22Rv1 (cell line): ENCODE data around the gene PLA2G4A.

Experiments
- H3K27ac ChIP-seq: fragments of 450-650 bp; 2 replicates; pipeline ENCODE4 v1.5.1; 2017
- ZFX ChIP-seq: fragments of 450-650 bp; IDR thresholded peaks from 2 replicates; pipeline ENCODE4 v1.6.1; 2017; ENCODE audit warnings: antibody characterized with exemption, borderline replicate concordance
- TF ChIP-seq, protein P1 (sequence below): fragments of 450-650 bp; IDR thresholded peaks from 2 replicates; pipeline ENCODE4 v1.5.1; 2017; ENCODE audit warnings: mild to moderate bottlenecking

PLA2G4A gene

DNA sequence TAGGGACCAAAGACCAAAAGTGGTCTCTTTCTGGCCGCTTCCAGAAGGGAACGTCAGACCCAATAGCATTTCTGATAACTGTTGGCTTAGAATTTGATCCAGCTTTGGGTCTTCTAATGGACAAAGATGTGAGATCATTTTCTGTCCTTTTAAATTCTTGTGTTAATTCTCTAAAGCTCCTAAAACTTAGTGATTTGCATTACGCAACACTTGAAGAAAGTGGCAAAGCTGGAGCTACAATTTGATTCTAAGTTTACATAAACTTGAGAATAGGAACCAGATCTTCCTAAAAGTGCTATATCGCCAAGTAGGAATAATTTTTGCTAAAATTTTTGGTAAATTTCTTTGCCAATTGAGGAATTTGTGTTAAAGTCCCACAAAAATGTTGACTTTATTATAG is 21.6 kb upstream of the PLA2G4A start:
- H3K27ac ChIP-seq: no peak overlapping the region
- TF ChIP-seq, protein P1, sequence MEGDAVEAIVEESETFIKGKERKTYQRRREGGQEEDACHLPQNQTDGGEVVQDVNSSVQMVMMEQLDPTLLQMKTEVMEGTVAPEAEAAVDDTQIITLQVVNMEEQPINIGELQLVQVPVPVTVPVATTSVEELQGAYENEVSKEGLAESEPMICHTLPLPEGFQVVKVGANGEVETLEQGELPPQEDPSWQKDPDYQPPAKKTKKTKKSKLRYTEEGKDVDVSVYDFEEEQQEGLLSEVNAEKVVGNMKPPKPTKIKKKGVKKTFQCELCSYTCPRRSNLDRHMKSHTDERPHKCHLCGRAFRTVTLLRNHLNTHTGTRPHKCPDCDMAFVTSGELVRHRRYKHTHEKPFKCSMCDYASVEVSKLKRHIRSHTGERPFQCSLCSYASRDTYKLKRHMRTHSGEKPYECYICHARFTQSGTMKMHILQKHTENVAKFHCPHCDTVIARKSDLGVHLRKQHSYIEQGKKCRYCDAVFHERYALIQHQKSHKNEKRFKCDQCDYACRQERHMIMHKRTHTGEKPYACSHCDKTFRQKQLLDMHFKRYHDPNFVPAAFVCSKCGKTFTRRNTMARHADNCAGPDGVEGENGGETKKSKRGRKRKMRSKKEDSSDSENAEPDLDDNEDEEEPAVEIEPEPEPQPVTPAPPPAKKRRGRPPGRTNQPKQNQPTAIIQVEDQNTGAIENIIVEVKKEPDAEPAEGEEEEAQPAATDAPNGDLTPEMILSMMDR: no peak
- TF ChIP-seq ZFX: no peak

DNA sequence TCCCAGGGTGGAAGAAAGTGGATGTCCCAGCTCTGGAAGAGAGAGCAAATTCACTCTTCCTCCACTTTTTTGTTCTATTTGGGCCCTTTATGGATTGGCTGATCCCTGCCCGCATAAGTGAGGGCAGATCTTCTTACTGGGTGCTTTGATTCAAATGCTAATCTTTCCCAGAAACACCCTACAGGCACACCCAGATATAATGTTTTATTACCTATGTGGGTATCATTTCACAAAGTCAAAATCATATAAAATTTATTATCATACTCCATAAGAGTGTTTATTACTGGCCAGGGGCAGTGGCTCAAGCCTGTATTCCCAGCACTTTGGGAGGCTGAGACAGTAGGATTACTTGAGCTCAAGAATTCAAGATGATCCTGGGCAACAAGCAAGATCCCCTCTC is 16.9 kb upstream of the PLA2G4A start:
- no peak overlapping the region for H3K27ac ChIP-seq
- no peak for TF ChIP-seq ZFX
- TF ChIP-seq, protein P1: no peak

DNA sequence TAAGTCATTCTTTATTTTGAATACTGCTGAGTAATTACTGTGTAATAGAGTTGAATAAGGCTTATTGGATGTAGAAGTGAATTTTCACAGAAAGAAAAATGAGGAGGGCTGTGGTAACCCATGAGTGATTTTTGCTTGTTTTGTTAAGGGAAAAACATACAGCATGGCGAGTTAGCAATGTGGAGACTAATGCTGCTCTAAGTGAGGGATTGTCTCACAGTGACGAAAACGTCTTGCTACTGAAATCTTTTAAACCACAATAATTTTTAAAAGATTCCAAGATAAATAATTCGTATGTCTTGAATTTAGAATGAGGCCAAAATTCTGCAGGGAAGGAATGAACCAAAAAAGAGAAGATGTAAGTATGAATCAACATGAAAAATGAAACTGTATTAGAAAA is 16.2 kb upstream of the PLA2G4A start:
- no peak overlapping the region for H3K27ac ChIP-seq
- TF ChIP-seq, protein P1: no peak
- no peak for TF ChIP-seq ZFX

DNA sequence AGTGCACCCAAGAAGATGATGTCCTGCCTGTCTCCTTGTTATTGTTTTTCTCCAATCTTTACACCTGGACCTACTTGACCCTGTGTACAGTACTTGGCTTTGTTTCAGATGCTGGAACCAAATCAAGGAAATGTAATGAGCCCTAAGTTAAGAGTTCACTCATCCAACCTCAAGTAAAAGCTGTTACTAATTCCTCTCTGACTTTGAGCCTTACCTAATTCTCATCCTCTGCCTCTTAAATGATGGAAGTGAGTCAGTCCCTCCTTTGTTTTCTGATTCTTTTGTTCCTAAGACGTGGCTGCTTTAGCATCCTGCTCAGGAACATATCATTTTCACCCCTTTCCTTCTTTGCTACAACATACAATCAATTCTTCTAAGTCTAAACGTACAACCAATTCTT is 15.3 kb upstream of the PLA2G4A start:
- no peak for TF ChIP-seq ZFX
- TF ChIP-seq, protein P1: no peak
- no peak overlapping the region for H3K27ac ChIP-seq

DNA sequence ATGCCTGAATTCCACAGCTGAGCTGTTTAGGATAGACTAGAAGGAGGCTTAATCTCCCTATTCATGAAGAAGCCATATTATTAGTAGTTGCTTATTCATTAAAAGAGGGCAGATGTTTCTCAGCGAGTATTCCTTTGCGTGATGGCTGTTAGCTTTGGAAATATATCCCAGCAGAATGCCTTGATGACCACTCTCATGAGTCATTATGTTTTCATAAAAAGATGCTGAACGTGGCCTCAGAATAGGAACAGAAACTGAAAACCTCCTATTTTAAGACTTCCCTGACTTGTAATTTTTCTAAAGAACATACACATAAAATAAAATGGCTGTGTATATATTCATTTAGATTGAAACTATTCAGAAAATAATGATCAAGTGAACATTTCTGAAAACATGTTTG is 9.6 kb upstream of the PLA2G4A start:
- TF ChIP-seq, protein P1: no peak
- TF ChIP-seq ZFX: no peak
- no peak overlapping the region for H3K27ac ChIP-seq

DNA sequence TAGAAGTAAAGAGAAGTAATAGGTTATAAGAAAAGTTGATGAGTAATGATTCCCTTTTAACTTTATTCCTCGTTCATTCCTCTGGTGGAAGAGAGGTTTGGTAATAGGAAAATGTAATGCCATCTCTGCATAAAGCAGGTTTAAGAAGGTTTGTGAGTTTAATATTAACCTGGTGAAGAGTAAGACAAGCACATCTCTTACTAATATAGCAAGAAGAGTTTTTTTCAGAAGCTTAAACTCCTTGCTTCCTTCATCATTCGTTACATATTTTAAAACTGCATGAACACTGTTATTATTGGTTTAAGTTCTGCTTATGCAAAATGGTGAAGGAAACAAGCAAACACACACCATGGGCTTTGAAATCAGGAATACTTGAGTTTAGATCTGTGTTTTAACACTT is 9.2 kb upstream of the PLA2G4A start:
- H3K27ac ChIP-seq: no peak overlapping the region
- no peak for TF ChIP-seq ZFX
- TF ChIP-seq, protein P1: no peak

DNA sequence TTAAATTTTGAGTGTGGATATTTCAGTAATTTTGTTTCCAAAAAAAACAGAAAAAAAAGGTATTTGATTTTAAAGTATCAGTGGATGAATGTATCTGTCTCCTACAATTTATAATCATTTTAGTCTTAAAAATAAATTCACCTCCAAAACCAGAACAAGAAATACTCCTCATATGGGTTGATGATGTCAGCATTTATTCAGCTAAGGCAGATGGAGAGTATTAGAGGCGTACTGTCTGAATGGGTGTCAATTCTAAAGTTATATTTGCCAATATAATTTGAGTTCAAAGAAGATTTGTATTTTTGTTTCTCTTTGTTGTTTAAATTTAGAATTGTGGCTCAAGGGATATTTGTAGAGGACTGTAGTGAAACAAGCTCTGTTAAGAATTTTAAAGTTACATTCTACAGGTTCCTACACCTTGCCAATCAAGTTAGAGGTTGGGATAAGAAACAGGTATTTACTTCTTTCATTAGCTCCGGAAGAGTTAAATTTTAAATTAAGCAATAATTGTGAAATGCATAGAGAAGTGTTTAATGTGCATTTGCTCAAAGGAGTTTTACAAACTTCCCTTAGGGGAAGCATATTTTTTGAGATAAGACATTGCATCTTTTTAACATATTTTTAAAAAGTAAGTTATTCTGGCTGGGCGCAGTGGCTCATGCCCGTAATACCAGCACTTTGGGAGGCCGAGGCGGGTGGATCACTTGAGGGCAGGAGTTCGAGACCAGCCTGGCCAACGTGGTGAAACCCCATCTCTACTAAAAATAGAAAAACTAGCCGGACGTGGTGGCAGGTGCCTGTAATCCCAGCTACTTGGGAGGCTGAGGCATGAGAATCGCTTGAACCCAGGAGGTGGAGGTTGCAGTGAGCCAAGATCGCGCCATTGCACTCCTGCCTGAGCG is 1.2 kb downstream of the PLA2G4A start:
- H3K27ac ChIP-seq: no peak overlapping the region
- TF ChIP-seq, protein P1: no peak
- TF ChIP-seq ZFX: no peak
